Esophagus squamous epithelium (tissue), 5 donors: ENCODE measurements around the gene RFPL1. TPM values are rescaled to one million over a fixed set of nuclear protein-coding genes. Genes with fewer than 3 reads are reported as not detected.
"Not testable (repeated sequence)": the region's sequence is repeated elsewhere in the genome, so short reads cannot be mapped to it uniquely, and the experiment has no call there.

ENCODE experiments used
- DNase-seq: peaks from one replicate; lab custom pipeline; 2025; lab: John Stamatoyannopoulos, UW
- H3K27ac ChIP-seq, 4 donors: fragments of 200-600 bp; sonication (generic); one replicate each; pipeline ENCODE4 v1.5.1; 2016 to 2019; ENCODE audit warnings: mild to moderate bottlenecking in 1 of 4
- H3K27me3 ChIP-seq, 4 donors: fragments of 200-600 bp; sonication (generic); 1 replicate in 3 of 4; 2 replicates in 1 of 4; pipeline versions ENCODE4 v1.5.1 to v1.6.0; 2017 to 2021; ENCODE audit warnings: antibody characterized with exemption in 1 of 4
- H3K36me3 ChIP-seq, 3 donors: fragments of 200-600 bp; sonication (generic); one replicate each; pipeline ENCODE4 v1.5.1; 2016 to 2019
- H3K4me1 ChIP-seq, 3 donors: fragments of 200-600 bp; sonication (generic); one replicate each; pipeline ENCODE4 v1.5.1; 2017 to 2019
- H3K4me3 ChIP-seq, 4 donors: fragments of 200-600 bp; sonication (generic); 1 replicate in 3 of 4; 2 replicates in 1 of 4; pipeline ENCODE4 v1.5.1; 2016 to 2019; ENCODE audit warnings: mild to moderate bottlenecking in 2 of 4, moderate library complexity in 1 of 4
- H3K9me3 ChIP-seq, 3 donors: fragments of 200-600 bp; sonication (generic); one replicate each; pipeline ENCODE4 v1.5.1; 2016 to 2019
- CTCF ChIP-seq, 6 experiments: fragments of 450-650 bp in 4 of 6; fragments of 200-600 bp in 2 of 6; sonication (generic) in 2 of 6; IDR thresholded peaks; one replicate each; pipeline ENCODE4 v1.5.1; 2016 to 2019; ENCODE audit warnings: antibody characterized with exemption in 6 of 6, mild to moderate bottlenecking in 4 of 6, moderate library complexity in 4 of 6
- POLR2A ChIP-seq, 4 donors: fragments of 450-650 bp; IDR thresholded peaks; one replicate each; pipeline ENCODE4 v1.6.1; 2017; ENCODE audit warnings: antibody characterized with exemption in 4 of 4, mild to moderate bottlenecking in 4 of 4, moderate library complexity in 3 of 4
- WGBS, 2 donors: methylation state at CpG; one replicate each; pipeline ENCODE4 v1.1.5; 2018; 5-methylcytosine and 5-hydroxymethylcytosine counted together
- intact Hi-C: fragments of 100-400 bp; cut with DNase I; formaldehyde crosslinking; loops from one replicate; pipeline ENCODE4 v1.15.0; 2022
- total RNA-seq, 4 donors: library from RNA; depleted of rRNA; stranded (reverse); fragments of >200 nt; gene quantifications; one replicate each; pipeline ENCODE4 v1.1.0, GENCODE V29; 2016
- donor health status: DM: yes; HTN: yes; CAD: no.

RFPL1 gene
- total RNA-seq, 4 donors from 2014 or later = not detected

DNA sequence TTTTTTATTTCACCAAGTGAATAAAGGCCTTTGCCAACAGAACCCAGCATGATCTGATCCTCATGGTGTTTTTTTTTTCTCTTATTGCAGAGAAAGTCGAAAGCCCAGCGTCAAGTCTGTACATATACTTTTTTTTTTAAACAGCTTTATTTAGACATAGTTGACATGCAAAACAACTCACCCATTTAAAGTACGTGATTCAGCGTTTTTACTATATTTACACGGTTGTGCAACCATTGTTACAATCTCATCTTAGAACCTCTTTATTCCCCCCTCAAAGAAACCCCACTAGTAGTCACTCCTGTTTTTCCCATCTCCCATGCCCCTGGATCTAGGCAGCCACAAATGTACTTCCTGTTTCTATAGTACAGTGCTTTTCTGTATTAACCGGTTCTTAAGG is 29.4 kb upstream of the RFPL1 start:
- Histone ChIP-seq H3K4me1 (no peaks in the 10 kb centered on the region), H3K27me3 (peaks cover 0 to 6% (median 0%) of the 10 kb centered on the region in 4 donors), H3K36me3 (no peaks in the 10 kb centered on the region), H3K27ac (no peak overlapping the region), H3K4me3 (no peak overlapping the region), H3K9me3 (no peaks in the 10 kb centered on the region)
- TF ChIP-seq CTCF (IDR thresholded peaks at IDR 0.05) (no peak), POLR2A (IDR thresholded peaks at IDR 0.05) (no peak)
- intact Hi-C loops = no loop called here
- no peak for DNase-seq
- 30 to 34% methylated on average over 6 of the region's 6 CpGs for WGBS, 2 donors

DNA sequence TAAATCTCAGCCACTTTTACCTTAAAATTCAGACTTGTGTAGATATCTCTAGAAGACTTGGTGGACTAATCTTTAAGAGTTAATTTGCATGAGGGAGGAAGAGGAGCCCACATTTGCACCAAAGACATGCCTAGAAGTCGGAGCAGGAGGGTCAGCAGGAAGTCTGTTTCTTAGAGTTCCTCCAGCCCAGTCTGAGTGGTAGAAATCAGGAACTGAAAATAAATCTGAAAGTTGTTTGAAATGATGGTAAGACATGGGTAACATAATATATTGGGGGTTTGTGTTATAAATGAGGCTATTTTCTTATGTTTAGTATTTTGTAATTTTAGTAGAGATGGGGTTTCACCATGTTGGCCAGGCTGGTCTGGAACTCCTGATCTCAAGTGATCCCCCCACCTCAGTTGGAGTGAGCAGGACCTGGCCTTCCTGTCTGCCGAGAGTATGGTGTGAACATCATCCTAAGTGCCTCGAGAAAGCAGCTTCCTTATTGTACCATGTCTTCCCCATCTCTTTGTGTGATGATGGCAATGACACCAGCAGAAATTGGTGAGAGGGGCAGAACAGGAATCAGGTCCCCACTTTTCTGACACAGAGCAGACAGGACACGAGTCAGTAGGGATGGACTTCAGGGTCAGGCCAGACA is 26.7 kb upstream of the RFPL1 start:
- H3K36me3 ChIP-seq, H3K4me3 ChIP-seq, H3K27me3 ChIP-seq, DNase-seq, H3K27ac ChIP-seq, H3K9me3 ChIP-seq, intact Hi-C loops: not testable (repeated sequence)
- 60 to 74% methylated on average over 3 to 4 of the region's 4 CpGs for WGBS, 2 donors
- H3K4me1 ChIP-seq = peaks cover 0 to 10% (median 0%) of the 10 kb centered on the region in 3 donors

DNA sequence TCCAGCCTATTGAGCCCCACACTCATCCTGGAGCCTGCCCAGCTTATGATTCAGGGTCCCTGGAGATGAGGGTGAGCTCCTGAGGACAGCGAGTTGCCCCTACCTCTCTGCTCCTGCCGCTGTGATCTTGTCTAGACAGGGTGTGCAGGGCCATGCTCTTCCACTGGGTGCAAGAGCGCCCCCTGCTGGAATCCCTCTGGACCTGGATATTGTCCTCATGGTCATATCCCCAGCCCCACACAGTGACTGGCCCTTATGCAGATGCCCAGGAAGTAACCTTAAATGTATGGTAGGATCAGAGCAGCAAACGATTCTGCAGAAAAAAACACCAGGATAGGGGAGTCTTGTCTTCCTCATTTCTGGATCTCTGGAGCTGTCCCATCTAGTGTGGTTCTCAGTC is 25.6 kb upstream of the RFPL1 start:
- H3K4me3 ChIP-seq, H3K9me3 ChIP-seq, H3K36me3 ChIP-seq, H3K27me3 ChIP-seq, intact Hi-C loops, H3K27ac ChIP-seq, DNase-seq: not testable (repeated sequence)
- peak in 4 of 6 experiments; percentile 13 to 44 (median 40) for TF ChIP-seq CTCF (IDR thresholded peaks at IDR 0.05)
- peaks cover 0 to 10% (median 0%) of the 10 kb centered on the region in 3 donors for H3K4me1 ChIP-seq
- WGBS, 2 donors = 20% methylated on average over 1 of the region's 4 CpGs

DNA sequence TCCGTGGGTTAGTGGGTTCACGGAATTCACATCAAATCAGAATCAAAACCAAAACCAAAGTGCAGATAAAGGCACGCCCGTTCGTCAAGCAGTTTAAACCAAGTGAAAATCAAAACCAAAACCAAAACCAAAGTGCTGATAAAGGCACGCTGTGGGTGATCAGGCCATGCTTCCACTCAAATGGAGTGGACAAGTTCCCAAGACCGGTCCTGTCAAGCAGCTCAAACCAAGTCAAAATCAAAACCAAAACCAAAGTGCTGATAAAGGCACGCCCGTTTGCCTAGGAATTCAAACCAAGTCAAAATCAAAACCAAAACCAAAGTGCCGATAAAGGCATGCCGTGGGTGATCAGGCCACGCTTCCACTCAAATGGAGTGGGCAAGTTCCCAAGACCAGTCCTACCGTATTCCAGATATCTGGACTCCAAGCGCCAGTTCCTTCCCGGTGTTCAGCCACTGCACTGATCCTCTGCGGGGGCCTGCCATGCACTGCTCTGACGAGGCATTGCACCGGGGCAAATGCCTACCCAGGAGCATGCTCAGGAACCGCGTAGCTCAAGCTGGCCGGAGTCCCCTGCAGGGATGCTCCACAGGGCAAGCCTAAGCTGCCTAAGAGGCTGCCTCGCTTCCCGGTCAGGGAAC is 23.3 kb upstream of the RFPL1 start:
- H3K36me3 ChIP-seq, intact Hi-C loops, H3K9me3 ChIP-seq, DNase-seq, H3K27me3 ChIP-seq: not testable (repeated sequence)
- Histone ChIP-seq H3K4me1 (peaks cover 0 to 10% (median 0%) of the 10 kb centered on the region in 3 donors), H3K4me3 (peak overlapping the region; percentile 41 to 64 (median 46)), H3K27ac (peak overlapping the region; percentile 52 to 75 (median 62))
- 10 to 16% methylated on average over 11 to 14 of the region's 23 CpGs for WGBS, 2 donors

DNA sequence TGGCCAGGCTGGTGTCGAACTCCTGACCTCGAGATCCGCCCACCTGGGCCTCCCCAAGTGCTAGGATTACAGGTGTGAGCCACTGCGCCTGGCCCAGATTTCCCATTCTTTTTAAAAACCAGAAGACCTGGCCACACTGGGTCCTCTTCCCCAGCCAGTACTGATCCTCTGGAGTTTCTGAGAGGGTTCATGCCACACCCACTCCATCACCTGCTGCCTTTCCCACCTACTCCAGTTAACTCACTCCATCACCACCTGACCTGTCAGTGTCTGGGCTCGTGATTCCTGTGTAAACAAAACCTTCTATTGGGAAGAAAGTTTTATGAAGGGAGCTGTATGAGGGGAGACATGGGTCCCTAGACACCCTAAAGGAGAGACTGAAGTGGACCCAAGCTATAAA is 19.7 kb upstream of the RFPL1 start:
- H3K27ac ChIP-seq, H3K9me3 ChIP-seq, H3K36me3 ChIP-seq, intact Hi-C loops, H3K27me3 ChIP-seq, H3K4me3 ChIP-seq, DNase-seq: not testable (repeated sequence)
- 64 to 65% methylated on average over 5 of the region's 5 CpGs for WGBS, 2 donors
- peaks cover 0 to 10% (median 0%) of the 10 kb centered on the region in 3 donors for H3K4me1 ChIP-seq

GRCh38 chr22:29426476-29426875 is 11.9 kb upstream of the RFPL1 start:
- H3K4me1 ChIP-seq = no peaks in the 10 kb centered on the region
- TF ChIP-seq POLR2A (IDR thresholded peaks at IDR 0.05) (no peak), CTCF (IDR thresholded peaks at IDR 0.05) (no peak)
- peaks cover 0 to 13% (median 0%) of the 10 kb centered on the region in 4 donors for H3K27me3 ChIP-seq
- H3K36me3 ChIP-seq = no peaks in the 10 kb centered on the region
- no peak overlapping the region for H3K4me3 ChIP-seq
- H3K27ac ChIP-seq = no peak overlapping the region
- no peaks in the 10 kb centered on the region for H3K9me3 ChIP-seq
- no peak for DNase-seq
- 88 to 94% methylated on average over 7 of the region's 7 CpGs for WGBS, 2 donors
- intact Hi-C loops = no loop called here
